GM12878 (cell line): ENCODE measurements around the gene ADIG. TPM values are rescaled to one million over a fixed set of nuclear protein-coding genes. Genes with fewer than 3 reads are reported as not detected.

Experiments used
- ATAC-seq: fragments of 200-7000 bp; cut with Tn5 transposase; 3 replicates; pipeline ENCODE4 v1.9.1; 2020; ENCODE audit warnings: mild to moderate bottlenecking, moderate library complexity
- BruUV-seq: library from RNA; stranded (reverse); fragments of 400-500 nt; replicated peaks from 2 replicates; lab custom pipeline; 2021; lab: Mats Ljungman, UMichigan
- CTCF ChIA-PET: fragments of 300-600 bp; sonication (Branson Sonifier 250); formaldehyde crosslinking; extraction: SDS; loops from one replicate; lab custom pipeline; 2021; ENCODE audit warnings: inconsistent platforms; lab: Yijun Ruan, JAX
- POLR2A ChIA-PET: fragments of 350-600 bp; formaldehyde crosslinking; extraction: SDS; loops from one replicate; lab custom pipeline; 2021; ENCODE audit warnings: inconsistent platforms; lab: Charles Lee
- RAD21 ChIA-PET: fragments of 300-600 bp; sonication (Branson Sonifier 250); formaldehyde crosslinking; loops from one replicate; lab custom pipeline; 2023; ENCODE audit warnings: antibody characterized with exemption; ENCODE audit not compliant: unreplicated experiment; lab: Charles Lee
- SMC1A ChIA-PET: fragments of 300-600 bp; sonication (Branson Sonifier 250); formaldehyde crosslinking; loops from one replicate; lab custom pipeline; 2023; ENCODE audit not compliant: unreplicated experiment, uncharacterized antibody; lab: Charles Lee
- DNase-seq: peaks from one replicate; pipeline ENCODE4 v3.0.0-alpha.2; 2011; ENCODE audit warnings: low read depth, low spot score
- FAIRE-seq: peaks from 3 replicates; lab custom pipeline; 2011; peaks lifted over from hg19 to GRCh38; lab: Jason Lieb, UNC
- H2AFZ ChIP-seq: 2 replicates; pipeline ENCODE4 v1.6.0; 2011; ENCODE audit warnings: low read depth, low read length, control low read depth; ENCODE audit not compliant: control insufficient read depth
- H3K27ac ChIP-seq: 2 replicates; pipeline ENCODE4 v1.5.1; 2011; ENCODE audit warnings: control low read depth; ENCODE audit not compliant: control insufficient read depth, insufficient read depth
- H3K27me3 ChIP-seq, 2 experiments: replicated peaks in 1 of 2; 2 replicates each; pipeline versions ENCODE4 v1.6.0 to v1.6.1; 2011; ENCODE audit warnings: low read length in 1 of 2; ENCODE audit not compliant: control insufficient read depth in 2 of 2, insufficient read depth in 2 of 2
- H3K36me3 ChIP-seq, 2 experiments: 2 replicates each; pipeline ENCODE4 v1.5.1; 2011; ENCODE audit warnings: low read length in 1 of 2; ENCODE audit not compliant: control insufficient read depth in 2 of 2, insufficient read depth in 2 of 2
- H3K4me1 ChIP-seq: 2 replicates; pipeline ENCODE4 v1.6.1; 2011; ENCODE audit warnings: mild to moderate bottlenecking, low read length, moderate library complexity, mixed read lengths; ENCODE audit not compliant: control insufficient read depth, insufficient read depth
- H3K4me2 ChIP-seq: 2 replicates; pipeline ENCODE4 v1.6.0; 2011; ENCODE audit warnings: control low read depth; ENCODE audit not compliant: control insufficient read depth, insufficient read depth
- H3K4me3 ChIP-seq: fragments of 200-600 bp; sonication (generic); 2 replicates; pipeline ENCODE4 v1.5.1; 2016
- H3K79me2 ChIP-seq: 2 replicates; pipeline ENCODE4 v1.6.0; 2011; ENCODE audit warnings: low read length; ENCODE audit not compliant: control insufficient read depth, insufficient read depth
- H3K9ac ChIP-seq: 2 replicates; pipeline ENCODE4 v1.8.0; 2011; ENCODE audit warnings: low read length, control low read depth, mixed read lengths; ENCODE audit not compliant: control insufficient read depth, insufficient read depth
- H3K9me3 ChIP-seq: replicated peaks from 3 replicates; pipeline ENCODE4 v1.5.1; 2011; ENCODE audit warnings: mild to moderate bottlenecking, low read length; ENCODE audit not compliant: control insufficient read depth, insufficient read depth
- H4K20me1 ChIP-seq: 2 replicates; pipeline ENCODE4 v1.6.0; 2011; ENCODE audit not compliant: control insufficient read depth, insufficient read depth
- EP300 ChIP-seq, 2 experiments: fragments of 150-350 bp in 1 of 2; IDR thresholded peaks; 2 replicates each; pipeline ENCODE4 v1.6.1; 2011 to 2012; ENCODE audit warnings: low read depth in 2 of 2, low read length in 2 of 2, borderline replicate concordance in 1 of 2, improper control_type of control experiment in 1 of 2, inconsistent platforms in 1 of 2; ENCODE audit not compliant: control insufficient read depth in 1 of 2
- GABPA ChIP-seq: IDR thresholded peaks from 2 replicates; pipeline ENCODE4 v1.6.1; 2014; ENCODE audit warnings: antibody characterized with exemption, low read depth, mild to moderate bottlenecking, inconsistent platforms
- IKZF1 ChIP-seq: fragments of 450-650 bp; conservative IDR thresholded peaks from 2 replicates; pipeline ENCODE4 v1.6.1; 2017; ENCODE audit warnings: antibody characterized with exemption, mild to moderate bottlenecking
- JUND ChIP-seq: IDR thresholded peaks from 2 replicates; pipeline ENCODE4 v1.6.1; 2012; ENCODE audit warnings: low read depth, mild to moderate bottlenecking, low read length, improper control_type of control experiment, moderate library complexity
- MEF2A ChIP-seq: IDR thresholded peaks from 2 replicates; pipeline ENCODE4 v1.6.1; 2011; ENCODE audit warnings: low read depth, mild to moderate bottlenecking, low read length, moderate library complexity; ENCODE audit not compliant: insufficient read depth
- RFX5 ChIP-seq: IDR thresholded peaks from 2 replicates; pipeline ENCODE4 v1.6.1; 2011; ENCODE audit warnings: low read depth, low read length, improper control_type of control experiment
- SUPT20H ChIP-seq: IDR thresholded peaks from 2 replicates; pipeline ENCODE4 v1.6.1; 2011; ENCODE audit warnings: low read depth, mild to moderate bottlenecking, low read length, moderate library complexity, borderline replicate concordance; ENCODE audit not compliant: control insufficient read depth
- TCF3 ChIP-seq: IDR thresholded peaks from 2 replicates; pipeline ENCODE4 v1.6.1; 2012; ENCODE audit warnings: low read depth, mild to moderate bottlenecking, low read length, borderline replicate concordance; ENCODE audit not compliant: insufficient read depth
- YBX1 ChIP-seq: fragments of 450-650 bp; IDR thresholded peaks from 2 replicates; pipeline ENCODE4 v1.6.1; 2016; ENCODE audit warnings: antibody characterized with exemption
- ZNF24 ChIP-seq: fragments of 450-650 bp; IDR thresholded peaks from 2 replicates; pipeline ENCODE4 v1.6.1; 2017; ENCODE audit warnings: antibody characterized with exemption, mild to moderate bottlenecking
- WGBS: methylation state at CpG from one replicate; pipeline ENCODE4 v1.1.6; 2016; ENCODE audit warnings: low lambda C conversion rate; ENCODE audit not compliant: insufficient replicate concordance, insufficient coverage; ENCODE audit errors: missing lambda C conversion rate; 5-methylcytosine and 5-hydroxymethylcytosine counted together
- in situ Hi-C: fragments of 300-500 bp; cut with MboI; formaldehyde crosslinking; loops from 9 replicates; pipeline ENCODE4 v1.14.3; 2018; ENCODE audit warnings: mixed read lengths
- intact Hi-C: fragments of 100-400 bp; cut with micrococcal nuclease; formaldehyde crosslinking; loops from one replicate; pipeline ENCODE4 v1.14.2; 2022; ENCODE audit not compliant: unreplicated experiment
- polyA plus RNA-seq, 11 experiments: library from polyadenylated mRNA; depleted of rRNA in 4 of 11; unstranded in 6 of 11; stranded (reverse) in 5 of 11; fragments of >200 nt; fragmentation: Nextera tagmentation in 4 of 11; fragmentation: Illumina TruSeq in 1 of 11; extraction: Ambion mirVana in 4 of 11; extraction: Trizol in 1 of 11; gene quantifications; 1 replicate in 1 of 11; 2 replicates in 10 of 11; pipeline versions ENCODE4 v1.2.1 to v1.2.3, GENCODE V29; 2011 to 2016; ENCODE audit warnings: inconsistent platforms in 2 of 11, missing spikeins in 2 of 11, low read depth in 1 of 11
- total RNA-seq, 4 experiments: library from RNA; depleted of rRNA in 3 of 4; stranded (reverse); fragments of >200 nt in 3 of 4; fragmentation: Illumina TruSeq in 1 of 4; extraction: Trizol in 1 of 4; gene quantifications; 2 replicates each; pipeline versions ENCODE4 v1.2.1 to v1.2.3, GENCODE V29; 2013 to 2021
- TF ChIP-seq, protein P1 (sequence below): fragments of 450-650 bp; IDR thresholded peaks from 2 replicates; pipeline ENCODE4 v1.6.1; 2018; ENCODE audit warnings: borderline replicate concordance, mild to moderate bottlenecking; ENCODE audit not compliant: partially characterized antibody
- TF ChIP-seq, protein P2 (sequence below): IDR thresholded peaks from 2 replicates; pipeline ENCODE4 v1.6.1; 2011; ENCODE audit warnings: low read depth, mild to moderate bottlenecking, low read length, moderate library complexity, borderline replicate concordance; ENCODE audit errors: extremely low read depth
- TF ChIP-seq, protein P3 (sequence below): fragments of 450-650 bp; IDR thresholded peaks from 2 replicates; pipeline ENCODE4 v1.6.1; 2017; ENCODE audit warnings: antibody characterized with exemption, mild to moderate bottlenecking, moderate library complexity
- TF ChIP-seq, protein P4 (sequence below): fragments of 450-650 bp; IDR thresholded peaks from 2 replicates; pipeline ENCODE4 v1.6.1; 2017; ENCODE audit warnings: mild to moderate bottlenecking, moderate library complexity

Gene ADIG
- total and polyA plus RNA-seq, 10 of the 15 experiments (the other 5 are each of a cell fraction or from before 2014, with no cell fraction given): not detected

DNA sequence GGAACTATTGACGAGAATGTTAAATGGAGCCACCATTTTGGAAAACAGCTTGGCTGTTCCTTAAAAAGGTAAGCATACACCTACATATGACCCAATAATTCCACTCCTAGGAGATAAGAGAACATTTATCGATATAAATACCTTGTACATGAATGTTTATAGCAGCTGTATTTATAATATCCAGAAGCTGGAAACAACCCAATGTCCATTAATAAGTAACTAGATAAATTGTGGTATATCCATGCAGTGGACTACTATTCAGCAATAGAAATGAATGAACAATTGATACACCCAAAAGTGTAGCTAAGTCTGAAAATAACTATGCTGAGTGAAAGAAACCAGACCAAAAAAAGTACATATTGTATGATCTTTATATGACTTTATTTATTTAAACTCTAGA is 42.2 kb upstream of the ADIG start:
- in situ Hi-C loops: no loop called here
- POLR2A ChIA-PET: no interaction called here
- no peak overlapping the region for H2AFZ ChIP-seq
- DNase-seq (no peak), FAIRE-seq (no peak), ATAC-seq (no peak)
- CTCF ChIA-PET: interaction anchor here (1.1 kb wide), 1 partner anchor 11 kb away, joined by 5 read pairs; no protein-coding TSS in a partner anchor
- no peak overlapping the region for H3K27ac ChIP-seq
- H3K4me3 ChIP-seq: no peak overlapping the region
- WGBS: 98% methylated on average over 2 of the region's 2 CpGs
- TF ChIP-seq ZNF24: no peak
- TF ChIP-seq MEF2A: no peak
- no peak for TF ChIP-seq JUND
- no peak for TF ChIP-seq SUPT20H
- TF ChIP-seq GABPA: no peak
- TF ChIP-seq EP300 (IDR thresholded peaks at IDR 0.05; ENCODE audit: borderline replicate concordance in 1 of 2, control insufficient read depth in 1 of 2, low read depth in 2 of 2, low read length in 2 of 2): no peak
- TF ChIP-seq, protein P1, sequence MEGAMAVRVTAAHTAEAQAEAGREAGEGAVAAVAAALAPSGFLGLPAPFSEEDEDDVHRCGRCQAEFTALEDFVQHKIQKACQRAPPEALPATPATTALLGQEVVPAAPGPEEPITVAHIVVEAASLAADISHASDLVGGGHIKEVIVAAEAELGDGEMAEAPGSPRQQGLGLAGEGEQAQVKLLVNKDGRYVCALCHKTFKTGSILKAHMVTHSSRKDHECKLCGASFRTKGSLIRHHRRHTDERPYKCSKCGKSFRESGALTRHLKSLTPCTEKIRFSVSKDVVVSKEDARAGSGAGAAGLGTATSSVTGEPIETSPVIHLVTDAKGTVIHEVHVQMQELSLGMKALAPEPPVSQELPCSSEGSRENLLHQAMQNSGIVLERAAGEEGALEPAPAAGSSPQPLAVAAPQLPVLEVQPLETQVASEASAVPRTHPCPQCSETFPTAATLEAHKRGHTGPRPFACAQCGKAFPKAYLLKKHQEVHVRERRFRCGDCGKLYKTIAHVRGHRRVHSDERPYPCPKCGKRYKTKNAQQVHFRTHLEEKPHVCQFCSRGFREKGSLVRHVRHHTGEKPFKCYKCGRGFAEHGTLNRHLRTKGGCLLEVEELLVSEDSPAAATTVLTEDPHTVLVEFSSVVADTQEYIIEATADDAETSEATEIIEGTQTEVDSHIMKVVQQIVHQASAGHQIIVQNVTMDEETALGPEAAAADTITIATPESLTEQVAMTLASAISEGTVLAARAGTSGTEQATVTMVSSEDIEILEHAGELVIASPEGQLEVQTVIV: no peak
- no peak for TF ChIP-seq IKZF1
- TF ChIP-seq, protein P2, sequence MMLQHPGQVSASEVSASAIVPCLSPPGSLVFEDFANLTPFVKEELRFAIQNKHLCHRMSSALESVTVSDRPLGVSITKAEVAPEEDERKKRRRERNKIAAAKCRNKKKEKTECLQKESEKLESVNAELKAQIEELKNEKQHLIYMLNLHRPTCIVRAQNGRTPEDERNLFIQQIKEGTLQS: no peak
- TF ChIP-seq, protein P3, sequence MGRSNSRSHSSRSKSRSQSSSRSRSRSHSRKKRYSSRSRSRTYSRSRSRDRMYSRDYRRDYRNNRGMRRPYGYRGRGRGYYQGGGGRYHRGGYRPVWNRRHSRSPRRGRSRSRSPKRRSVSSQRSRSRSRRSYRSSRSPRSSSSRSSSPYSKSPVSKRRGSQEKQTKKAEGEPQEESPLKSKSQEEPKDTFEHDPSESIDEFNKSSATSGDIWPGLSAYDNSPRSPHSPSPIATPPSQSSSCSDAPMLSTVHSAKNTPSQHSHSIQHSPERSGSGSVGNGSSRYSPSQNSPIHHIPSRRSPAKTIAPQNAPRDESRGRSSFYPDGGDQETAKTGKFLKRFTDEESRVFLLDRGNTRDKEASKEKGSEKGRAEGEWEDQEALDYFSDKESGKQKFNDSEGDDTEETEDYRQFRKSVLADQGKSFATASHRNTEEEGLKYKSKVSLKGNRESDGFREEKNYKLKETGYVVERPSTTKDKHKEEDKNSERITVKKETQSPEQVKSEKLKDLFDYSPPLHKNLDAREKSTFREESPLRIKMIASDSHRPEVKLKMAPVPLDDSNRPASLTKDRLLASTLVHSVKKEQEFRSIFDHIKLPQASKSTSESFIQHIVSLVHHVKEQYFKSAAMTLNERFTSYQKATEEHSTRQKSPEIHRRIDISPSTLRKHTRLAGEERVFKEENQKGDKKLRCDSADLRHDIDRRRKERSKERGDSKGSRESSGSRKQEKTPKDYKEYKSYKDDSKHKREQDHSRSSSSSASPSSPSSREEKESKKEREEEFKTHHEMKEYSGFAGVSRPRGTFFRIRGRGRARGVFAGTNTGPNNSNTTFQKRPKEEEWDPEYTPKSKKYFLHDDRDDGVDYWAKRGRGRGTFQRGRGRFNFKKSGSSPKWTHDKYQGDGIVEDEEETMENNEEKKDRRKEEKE: no peak
- TF ChIP-seq, protein P4, sequence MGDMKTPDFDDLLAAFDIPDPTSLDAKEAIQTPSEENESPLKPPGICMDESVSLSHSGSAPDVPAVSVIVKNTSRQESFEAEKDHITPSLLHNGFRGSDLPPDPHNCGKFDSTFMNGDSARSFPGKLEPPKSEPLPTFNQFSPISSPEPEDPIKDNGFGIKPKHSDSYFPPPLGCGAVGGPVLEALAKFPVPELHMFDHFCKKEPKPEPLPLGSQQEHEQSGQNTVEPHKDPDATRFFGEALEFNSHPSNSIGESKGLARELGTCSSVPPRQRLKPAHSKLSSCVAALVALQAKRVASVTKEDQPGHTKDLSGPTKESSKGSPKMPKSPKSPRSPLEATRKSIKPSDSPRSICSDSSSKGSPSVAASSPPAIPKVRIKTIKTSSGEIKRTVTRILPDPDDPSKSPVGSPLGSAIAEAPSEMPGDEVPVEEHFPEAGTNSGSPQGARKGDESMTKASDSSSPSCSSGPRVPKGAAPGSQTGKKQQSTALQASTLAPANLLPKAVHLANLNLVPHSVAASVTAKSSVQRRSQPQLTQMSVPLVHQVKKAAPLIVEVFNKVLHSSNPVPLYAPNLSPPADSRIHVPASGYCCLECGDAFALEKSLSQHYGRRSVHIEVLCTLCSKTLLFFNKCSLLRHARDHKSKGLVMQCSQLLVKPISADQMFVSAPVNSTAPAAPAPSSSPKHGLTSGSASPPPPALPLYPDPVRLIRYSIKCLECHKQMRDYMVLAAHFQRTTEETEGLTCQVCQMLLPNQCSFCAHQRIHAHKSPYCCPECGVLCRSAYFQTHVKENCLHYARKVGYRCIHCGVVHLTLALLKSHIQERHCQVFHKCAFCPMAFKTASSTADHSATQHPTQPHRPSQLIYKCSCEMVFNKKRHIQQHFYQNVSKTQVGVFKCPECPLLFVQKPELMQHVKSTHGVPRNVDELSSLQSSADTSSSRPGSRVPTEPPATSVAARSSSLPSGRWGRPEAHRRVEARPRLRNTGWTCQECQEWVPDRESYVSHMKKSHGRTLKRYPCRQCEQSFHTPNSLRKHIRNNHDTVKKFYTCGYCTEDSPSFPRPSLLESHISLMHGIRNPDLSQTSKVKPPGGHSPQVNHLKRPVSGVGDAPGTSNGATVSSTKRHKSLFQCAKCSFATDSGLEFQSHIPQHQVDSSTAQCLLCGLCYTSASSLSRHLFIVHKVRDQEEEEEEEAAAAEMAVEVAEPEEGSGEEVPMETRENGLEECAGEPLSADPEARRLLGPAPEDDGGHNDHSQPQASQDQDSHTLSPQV: no peak
- TF ChIP-seq TCF3: no peak
- TF ChIP-seq RFX5: no peak
- no peak for TF ChIP-seq YBX1
- BruUV-seq: no TSS peak
- H3K4me1 ChIP-seq: no peaks in the 10 kb centered on the region
- intact Hi-C loops: no loop called here
- no peak overlapping the region for H3K4me2 ChIP-seq
- RAD21 ChIA-PET: no interaction called here
- no peaks in the 10 kb centered on the region for H3K9me3 ChIP-seq
- H3K79me2 ChIP-seq: no peaks in the 10 kb centered on the region
- no peak overlapping the region for H3K9ac ChIP-seq
- peaks cover 1 to 24% of the 10 kb centered on the region in 2 experiments; a peak in 3 of 4 replicates for H3K36me3 ChIP-seq
- SMC1A ChIA-PET: no interaction called here
- no peaks in the 10 kb centered on the region for H4K20me1 ChIP-seq
- no peaks in the 10 kb centered on the region for H3K27me3 ChIP-seq
